ENCODE data around the gene BACH2. TPM values are rescaled to one million over a fixed set of nuclear protein-coding genes. Genes with fewer than 3 reads are reported as not detected.

The BACH2 gene
- total and polyA plus RNA-seq, 2 experiments from 2014 or later, result 1.6 to 5.7 TPM

GRCh38 chr6:90177544-90178383 is 118.9 kb downstream of the BACH2 start (continued):
- TF ChIP-seq ZNF462 (CRISPR knock-in tag; IDR thresholded peaks at IDR 0.05) (no peak), EZH2 (IDR thresholded peaks at IDR 0.05; ENCODE audit: low read depth, unreplicated experiment) (no peak)
- TF ChIP-seq, protein P1, sequence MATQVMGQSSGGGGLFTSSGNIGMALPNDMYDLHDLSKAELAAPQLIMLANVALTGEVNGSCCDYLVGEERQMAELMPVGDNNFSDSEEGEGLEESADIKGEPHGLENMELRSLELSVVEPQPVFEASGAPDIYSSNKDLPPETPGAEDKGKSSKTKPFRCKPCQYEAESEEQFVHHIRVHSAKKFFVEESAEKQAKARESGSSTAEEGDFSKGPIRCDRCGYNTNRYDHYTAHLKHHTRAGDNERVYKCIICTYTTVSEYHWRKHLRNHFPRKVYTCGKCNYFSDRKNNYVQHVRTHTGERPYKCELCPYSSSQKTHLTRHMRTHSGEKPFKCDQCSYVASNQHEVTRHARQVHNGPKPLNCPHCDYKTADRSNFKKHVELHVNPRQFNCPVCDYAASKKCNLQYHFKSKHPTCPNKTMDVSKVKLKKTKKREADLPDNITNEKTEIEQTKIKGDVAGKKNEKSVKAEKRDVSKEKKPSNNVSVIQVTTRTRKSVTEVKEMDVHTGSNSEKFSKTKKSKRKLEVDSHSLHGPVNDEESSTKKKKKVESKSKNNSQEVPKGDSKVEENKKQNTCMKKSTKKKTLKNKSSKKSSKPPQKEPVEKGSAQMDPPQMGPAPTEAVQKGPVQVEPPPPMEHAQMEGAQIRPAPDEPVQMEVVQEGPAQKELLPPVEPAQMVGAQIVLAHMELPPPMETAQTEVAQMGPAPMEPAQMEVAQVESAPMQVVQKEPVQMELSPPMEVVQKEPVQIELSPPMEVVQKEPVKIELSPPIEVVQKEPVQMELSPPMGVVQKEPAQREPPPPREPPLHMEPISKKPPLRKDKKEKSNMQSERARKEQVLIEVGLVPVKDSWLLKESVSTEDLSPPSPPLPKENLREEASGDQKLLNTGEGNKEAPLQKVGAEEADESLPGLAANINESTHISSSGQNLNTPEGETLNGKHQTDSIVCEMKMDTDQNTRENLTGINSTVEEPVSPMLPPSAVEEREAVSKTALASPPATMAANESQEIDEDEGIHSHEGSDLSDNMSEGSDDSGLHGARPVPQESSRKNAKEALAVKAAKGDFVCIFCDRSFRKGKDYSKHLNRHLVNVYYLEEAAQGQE (IDR thresholded peaks at IDR 0.05; ENCODE audit: unreplicated experiment), result no peak

Measured in GM23338 (cell line).